ENCODE results near the gene EDRF1.
"Not testable (repeated sequence)": the region's sequence is repeated elsewhere in the genome, so short reads cannot be mapped to it uniquely, and the experiment has no call there.

The EDRF1 gene

GRCh38 chr10:125709553-125710474, 9.7 kb upstream of the EDRF1 start:
- no peak for DNase-seq

GRCh38 chr10:125711110-125711750, 8.3 kb upstream of the EDRF1 start:
- DNase-seq: no peak

- DNase-seq: not testable (repeated sequence)
These were observed 4.8 kb upstream of the EDRF1 start for GRCh38 chr10:125714728-125715127.

GRCh38 chr10:125720002-125720382, 483 bp downstream of the EDRF1 start:
- no peak for DNase-seq

- no peak for DNase-seq
These were observed 1.5 kb downstream of the EDRF1 start for GRCh38 chr10:125721035-125721434.

GRCh38 chr10:125722811-125723210, 3.3 kb downstream of the EDRF1 start:
- no peak for DNase-seq

- no peak for DNase-seq
These were observed 7.4 kb downstream of the EDRF1 start for GRCh38 chr10:125726914-125727313.

GRCh38 chr10:125727436-125727835, 7.9 kb downstream of the EDRF1 start:
- DNase-seq: no peak

- no peak for DNase-seq
These were observed 14.6 kb downstream of the EDRF1 start for GRCh38 chr10:125734148-125734547.

GRCh38 chr10:125734823-125735222, 15.3 kb downstream of the EDRF1 start:
- DNase-seq: no peak

- no peak for DNase-seq
These were observed 18.7 kb downstream of the EDRF1 start for GRCh38 chr10:125738206-125738605.

- DNase-seq: no peak
These were observed 20.6 kb downstream of the EDRF1 start for GRCh38 chr10:125739994-125740679.

GRCh38 chr10:125742465-125742864, 23.0 kb downstream of the EDRF1 start:
- DNase-seq: no peak

- no peak for DNase-seq
These were observed 25.4 kb downstream of the EDRF1 start for GRCh38 chr10:125744909-125745308.

GRCh38 chr10:125747417-125747816, 27.9 kb downstream of the EDRF1 start:
- DNase-seq: no peak

GRCh38 chr10:125756196-125756595, 36.7 kb downstream of the EDRF1 start:
- DNase-seq: no peak

GRCh38 chr10:125756853-125757487, 37.5 kb downstream of the EDRF1 start:
- DNase-seq: no peak

- DNase-seq: no peak
These were observed 38.2 kb downstream of the EDRF1 start for GRCh38 chr10:125757742-125758141.

- DNase-seq: no peak
These were observed 42.5 kb downstream of the EDRF1 start for GRCh38 chr10:125761961-125762360.

GRCh38 chr10:125762692-125763648, 43.5 kb downstream of the EDRF1 start:
- DNase-seq: no peak

- no peak for DNase-seq
These were observed 46.3 kb downstream of the EDRF1 start for GRCh38 chr10:125765835-125766234.

- DNase-seq: no peak
These were observed 47.0 kb downstream of the EDRF1 start for GRCh38 chr10:125766511-125766910.
